Measurements from ENCODE around the gene C1QL4.
"Not testable (repeated sequence)": the region's sequence is repeated elsewhere in the genome, so short reads cannot be mapped to it uniquely, and the experiment has no call there.

The C1QL4 gene

GRCh38 chr12:49331380-49332222 lies 5.4 kb downstream of the C1QL4 start:
- Mint-ChIP-seq H3K4me1 (peaks cover 22% of the 10 kb centered on the region), H3K27ac (no peak overlapping the region), H3K27me3 (peaks cover 56% of the 10 kb centered on the region), H3K9me3 (no peaks in the 10 kb centered on the region), H3K4me3 (no peak overlapping the region)
- DNase-seq (no peak), ATAC-seq (peak; percentile 50)

- no peak for ATAC-seq
- no peak overlapping the region for H3K27ac Mint-ChIP-seq
Observed at GRCh38 chr12:49330631-49331379, 6.2 kb downstream of the C1QL4 start.

GRCh38 chr12:49330032-49330619 lies 6.9 kb downstream of the C1QL4 start:
- Mint-ChIP-seq H3K4me3 (no peak overlapping the region), H3K27ac (no peak overlapping the region), H3K27me3 (peaks cover 42% of the 10 kb centered on the region), H3K4me1 (peaks cover 13% of the 10 kb centered on the region), H3K9me3 (no peaks in the 10 kb centered on the region)
- DNase-seq (no peak), ATAC-seq (no peak)

More at GRCh38 chr12:49330631-49331379, 6.2 kb downstream of the C1QL4 start:
- peaks cover 19% of the 10 kb centered on the region for H3K4me1 Mint-ChIP-seq
- peaks cover 49% of the 10 kb centered on the region for H3K27me3 Mint-ChIP-seq
- no peaks in the 10 kb centered on the region for H3K9me3 Mint-ChIP-seq
- no peak for DNase-seq
- no peak overlapping the region for H3K4me3 Mint-ChIP-seq

GRCh38 chr12:49328816-49329215 lies 8.2 kb downstream of the C1QL4 start:
- Mint-ChIP-seq H3K27me3 (peaks cover 30% of the 10 kb centered on the region), H3K4me3 (no peak overlapping the region), H3K4me1 (peaks cover 14% of the 10 kb centered on the region), H3K9me3 (no peaks in the 10 kb centered on the region), H3K27ac (peak overlapping the region in 1 of 2 donors; percentile 66)
- DNase-seq = no peak
- ATAC-seq = no peak

- Mint-ChIP-seq H3K4me1 (peaks cover 13% of the 10 kb centered on the region), H3K27me3 (peaks cover 22% of the 10 kb centered on the region), H3K4me3 (no peak overlapping the region), H3K9me3 (no peaks in the 10 kb centered on the region), H3K27ac (no peak overlapping the region)
- DNase-seq (no peak), ATAC-seq (no peak)
Observed at GRCh38 chr12:49327887-49328286, 9.1 kb downstream of the C1QL4 start.

GRCh38 chr12:49327368-49327767 lies 9.6 kb downstream of the C1QL4 start:
- Mint-ChIP-seq H3K9me3 (no peaks in the 10 kb centered on the region), H3K4me1 (peaks cover 8% of the 10 kb centered on the region), H3K27ac (no peak overlapping the region), H3K27me3 (peaks cover 17% of the 10 kb centered on the region), H3K4me3 (no peak overlapping the region)
- no peak for ATAC-seq
- no peak for DNase-seq

DNA sequence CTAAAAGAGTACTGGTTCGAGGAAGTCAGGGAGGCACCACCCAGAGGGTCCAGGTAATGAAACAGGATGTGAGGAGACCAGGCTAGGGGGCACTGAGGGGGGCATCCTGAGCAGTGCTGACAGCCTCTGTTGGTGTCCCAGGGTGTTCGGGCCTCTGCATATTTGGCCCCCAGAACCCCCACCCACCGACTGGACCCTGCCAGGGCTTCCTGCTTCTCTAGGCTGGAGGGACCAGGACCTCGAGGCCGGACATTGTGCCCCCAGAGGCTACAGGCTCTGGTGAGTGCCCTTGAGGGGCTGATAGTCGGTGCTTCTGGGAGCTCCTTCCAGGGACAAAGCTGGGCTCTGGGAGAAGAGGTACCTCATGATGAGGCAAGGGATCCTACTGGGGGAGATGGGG lies 11.4 kb downstream of the C1QL4 start:
- Mint-ChIP-seq H3K4me3 (no peak overlapping the region), H3K9me3 (no peaks in the 10 kb centered on the region), H3K27ac (no peak overlapping the region), H3K27me3 (no peaks in the 10 kb centered on the region), H3K4me1 (peaks cover 23% of the 10 kb centered on the region)
- ATAC-seq = no peak
- DNase-seq = no peak

- DNase-seq (no peak), ATAC-seq (no peak)
- H3K9me3 Mint-ChIP-seq = no peaks in the 10 kb centered on the region
- H3K4me3 Mint-ChIP-seq = peak overlapping the region; percentile 91 to 94
- H3K27me3 Mint-ChIP-seq = no peaks in the 10 kb centered on the region
- H3K27ac Mint-ChIP-seq = peak overlapping the region; percentile 95 to 98
- peaks cover 23% of the 10 kb centered on the region for H3K4me1 Mint-ChIP-seq
Observed at GRCh38 chr12:49323524-49324097, 13.4 kb downstream of the C1QL4 start.

DNA sequence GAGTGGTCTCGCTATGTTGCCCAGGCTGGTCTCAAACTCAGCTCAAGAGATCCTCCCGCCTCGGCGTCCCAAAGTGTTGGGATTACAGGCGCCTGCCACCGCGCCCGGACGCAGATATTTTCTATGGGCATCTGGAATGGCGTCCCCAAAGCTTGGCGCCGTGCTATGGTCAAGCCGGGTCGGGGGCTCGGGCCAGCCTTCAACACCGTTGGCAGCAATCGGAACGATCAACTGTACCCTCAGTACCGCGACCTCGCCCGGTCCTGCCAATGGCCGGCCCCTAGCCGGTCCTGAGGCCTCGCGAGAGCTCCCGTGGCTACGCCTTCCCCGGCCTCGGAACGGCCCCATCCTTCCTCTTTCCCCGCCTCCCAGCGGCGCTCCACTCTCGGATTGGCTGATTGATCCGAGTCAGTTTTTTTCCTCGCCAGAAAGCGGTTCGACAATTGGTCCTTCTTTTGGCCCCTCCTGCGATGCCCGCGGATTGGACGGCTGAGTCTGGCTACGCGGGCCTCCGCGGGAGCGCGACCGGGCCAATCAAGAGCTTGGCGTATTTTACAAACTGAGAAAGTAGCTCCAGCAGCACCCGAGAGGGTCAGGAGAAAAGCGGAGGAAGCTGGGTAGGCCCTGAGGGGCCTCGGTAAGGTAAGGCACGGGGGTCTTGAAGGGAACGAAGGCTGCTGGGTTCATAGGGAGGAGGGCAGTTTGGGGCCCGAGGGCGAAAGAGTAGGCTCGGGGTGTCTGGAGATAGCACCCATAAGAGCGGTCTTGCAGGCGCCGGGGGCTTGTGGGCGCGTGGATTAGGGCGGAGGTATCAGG lies 14.1 kb downstream of the C1QL4 start, which contains the start of gene TROAP:
TSS of gene TROAP (plus strand) at position 548 of the 816 bp plus-strand sequence. CDS start 354 bp downstream, outside the sequence.
- Mint-ChIP-seq H3K4me1 (peaks cover 23% of the 10 kb centered on the region), H3K4me3 (peak within 1 kb of the TSS; percentile 91 to 94), H3K27ac (peak within 1 kb of the TSS; percentile 95 to 98), H3K27me3 (no peaks in the 10 kb centered on the region), H3K9me3 (no peaks in the 10 kb centered on the region)
- peak; percentile 98 to 99 for DNase-seq
- ATAC-seq = peak; percentile 95

DNA sequence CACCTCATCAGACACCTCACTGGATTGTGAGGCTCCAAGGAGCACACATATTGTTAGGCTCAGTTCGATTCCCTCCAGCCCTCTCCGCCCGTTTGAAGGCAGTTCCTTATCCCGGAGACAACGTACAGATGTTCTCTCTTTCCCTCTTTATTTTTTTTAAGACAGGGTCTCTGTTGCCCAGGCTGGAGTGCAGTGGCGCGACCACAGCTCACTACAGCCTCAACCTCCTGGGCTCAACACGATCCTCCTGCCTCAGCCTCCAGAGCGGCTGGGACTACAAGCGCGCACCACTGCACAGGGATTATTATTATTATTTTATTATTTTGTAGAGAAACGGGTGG lies 14.7 kb downstream of the C1QL4 start:
- H3K4me3 Mint-ChIP-seq = peak overlapping the region; percentile 91 to 94
- H3K27ac Mint-ChIP-seq = peak overlapping the region; percentile 95 to 96
- peaks cover 23% of the 10 kb centered on the region for H3K4me1 Mint-ChIP-seq
- no peaks in the 10 kb centered on the region for H3K9me3 Mint-ChIP-seq
- H3K27me3 Mint-ChIP-seq = no peaks in the 10 kb centered on the region
- no peak for ATAC-seq
- no peak for DNase-seq

- not testable (repeated sequence) for ATAC-seq, H3K4me3 Mint-ChIP-seq
Observed at GRCh38 chr12:49320411-49321103, 16.4 kb downstream of the C1QL4 start.

GRCh38 chr12:49317118-49317517 lies 19.9 kb downstream of the C1QL4 start:
- not testable (repeated sequence) for DNase-seq, H3K4me3 Mint-ChIP-seq, H3K27ac Mint-ChIP-seq, H3K9me3 Mint-ChIP-seq, H3K27me3 Mint-ChIP-seq, ATAC-seq
- H3K4me1 Mint-ChIP-seq = peaks cover 15% of the 10 kb centered on the region

More at GRCh38 chr12:49320411-49321103, 16.4 kb downstream of the C1QL4 start:
- Mint-ChIP-seq H3K4me1 (peaks cover 23% of the 10 kb centered on the region), H3K27ac (peak overlapping the region; percentile 20 to 62)
- DNase-seq, H3K9me3 Mint-ChIP-seq, H3K27me3 Mint-ChIP-seq: not testable (repeated sequence)

GRCh38 chr12:49314811-49315210 lies 22.2 kb downstream of the C1QL4 start:
- Mint-ChIP-seq H3K27ac (no peak overlapping the region), H3K9me3 (no peaks in the 10 kb centered on the region), H3K4me3 (no peak overlapping the region), H3K27me3 (peaks cover 8% of the 10 kb centered on the region), H3K4me1 (no peaks in the 10 kb centered on the region)
- DNase-seq (no peak), ATAC-seq (no peak)

- ATAC-seq, H3K27ac Mint-ChIP-seq, H3K9me3 Mint-ChIP-seq, DNase-seq, H3K4me1 Mint-ChIP-seq, H3K4me3 Mint-ChIP-seq: not testable (repeated sequence)
- H3K27me3 Mint-ChIP-seq = peaks cover 46% of the 10 kb centered on the region
Observed at GRCh38 chr12:49310451-49311000, 26.5 kb downstream of the C1QL4 start.
